HEK293T (cell line): ENCODE results near the gene PTBP1.
A peak's percentile ranks its signal among the peaks of the same experiment; 100 is the strongest.
"Not testable (repeated sequence)": the region's sequence is repeated elsewhere in the genome, so short reads cannot be mapped to it uniquely, and the experiment has no call there.

Experiments used
- CTCF ChIA-PET: fragments of 350-600 bp; formaldehyde crosslinking; extraction: SDS; loops from one replicate; lab custom pipeline; 2021; ENCODE audit warnings: antibody characterized with exemption, inconsistent platforms; lab: Yijun Ruan, JAX
- POLR2A ChIA-PET: fragments of 350-600 bp; formaldehyde crosslinking; extraction: SDS; loops from one replicate; lab custom pipeline; 2020; ENCODE audit warnings: antibody characterized with exemption, inconsistent platforms; lab: Yijun Ruan, JAX
- DNase-seq: peaks from one replicate; pipeline ENCODE4 v3.0.0; 2012; ENCODE audit warnings: mixed read lengths; ENCODE audit errors: extremely low spot score
- ARNT ChIP-seq: fragments of 450-650 bp; IDR thresholded peaks from 2 replicates; pipeline ENCODE4 v1.6.1; 2017; ENCODE audit warnings: mild to moderate bottlenecking
- BHLHE40 ChIP-seq: fragments of 450-650 bp; IDR thresholded peaks from 2 replicates; pipeline ENCODE4 v1.6.1; 2016; ENCODE audit warnings: mild to moderate bottlenecking, moderate library complexity, borderline replicate concordance
- CTBP1 ChIP-seq: fragments of 450-650 bp; IDR thresholded peaks from 2 replicates; pipeline ENCODE4 v1.6.1; 2016; ENCODE audit warnings: borderline replicate concordance
- ELF4 ChIP-seq: fragments of 450-650 bp; IDR thresholded peaks from 2 replicates; pipeline ENCODE4 v1.6.1; 2017; ENCODE audit warnings: antibody characterized with exemption
- FOXA1 ChIP-seq: fragments of 450-650 bp; IDR thresholded peaks from 2 replicates; pipeline ENCODE4 v1.6.1; 2016; ENCODE audit warnings: mild to moderate bottlenecking
- FOXK2 ChIP-seq: fragments of 450-650 bp; IDR thresholded peaks from 2 replicates; pipeline ENCODE4 v1.6.1; 2016; ENCODE audit warnings: mild to moderate bottlenecking
- FOXM1 ChIP-seq: fragments of 450-650 bp; IDR thresholded peaks from 2 replicates; pipeline ENCODE4 v1.6.1; 2017; ENCODE audit warnings: mild to moderate bottlenecking, borderline replicate concordance
- HDGF ChIP-seq: fragments of 450-650 bp; IDR thresholded peaks from 2 replicates; pipeline ENCODE4 v1.6.1; 2017; ENCODE audit warnings: antibody characterized with exemption, borderline replicate concordance
- L3MBTL2 ChIP-seq: fragments of 450-650 bp; conservative IDR thresholded peaks from 2 replicates; pipeline ENCODE4 v1.6.1; 2016; ENCODE audit warnings: mild to moderate bottlenecking
- LEF1 ChIP-seq: fragments of 450-650 bp; IDR thresholded peaks from 2 replicates; pipeline ENCODE4 v1.6.1; 2017; ENCODE audit warnings: mild to moderate bottlenecking, borderline replicate concordance
- NFRKB ChIP-seq: fragments of 450-650 bp; IDR thresholded peaks from 2 replicates; pipeline ENCODE4 v1.6.1; 2016; ENCODE audit warnings: mild to moderate bottlenecking, moderate library complexity
- PKNOX1 ChIP-seq: fragments of 450-650 bp; IDR thresholded peaks from 2 replicates; pipeline ENCODE4 v1.6.1; 2016
- SP1 ChIP-seq: fragments of 450-650 bp; IDR thresholded peaks from 2 replicates; pipeline ENCODE4 v1.6.1; 2017
- SUZ12 ChIP-seq: fragments of 450-650 bp; IDR thresholded peaks from 2 replicates; pipeline ENCODE4 v1.6.1; 2016; ENCODE audit warnings: mild to moderate bottlenecking
- TARDBP ChIP-seq: fragments of 450-650 bp; IDR thresholded peaks from 2 replicates; pipeline ENCODE4 v1.6.1; 2016
- ZNF384 ChIP-seq: fragments of 450-650 bp; IDR thresholded peaks from 2 replicates; pipeline ENCODE4 v1.6.1; 2016

Gene PTBP1

GRCh38 chr19:853614-854220 lies 56.5 kb downstream of the PTBP1 start:
- DNase-seq, POLR2A ChIA-PET, CTCF ChIA-PET: not testable (repeated sequence)
- peak; percentile 42; the same call in 1 of the 2 replicates for TF ChIP-seq PKNOX1

DNA sequence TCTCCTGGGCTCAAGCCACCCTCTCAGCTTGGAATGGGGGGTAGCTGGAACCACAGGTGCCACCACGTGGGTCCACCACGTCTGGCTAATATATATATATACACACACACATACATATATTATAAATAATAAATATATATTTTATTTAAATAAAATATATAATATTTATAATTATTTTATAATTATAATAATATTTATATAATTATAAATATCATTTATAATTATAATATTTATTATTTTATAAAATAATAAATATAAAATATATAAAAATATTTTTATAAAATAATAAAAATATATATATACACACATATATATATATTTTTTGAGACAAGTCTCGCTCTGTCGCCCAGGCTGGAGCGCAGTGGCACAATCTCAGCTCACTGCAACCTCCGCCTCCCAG lies 57.3 kb downstream of the PTBP1 start:
- POLR2A ChIA-PET = no interaction called here
- no peak for TF ChIP-seq ZNF384
- TF ChIP-seq L3MBTL2 = no peak
- TF ChIP-seq SUZ12 = no peak
- no peak for TF ChIP-seq PKNOX1
- TF ChIP-seq HDGF = no peak
- no peak for TF ChIP-seq FOXA1
- TF ChIP-seq ARNT = no peak
- TF ChIP-seq NFRKB = no peak
- TF ChIP-seq CTBP1 = no peak
- TF ChIP-seq BHLHE40 = no peak
- TF ChIP-seq FOXK2 = no peak
- TF ChIP-seq FOXM1 = no peak
- no peak for TF ChIP-seq ELF4
- no peak for TF ChIP-seq LEF1
- TF ChIP-seq TARDBP = no peak
- no peak for TF ChIP-seq SP1
- CTCF ChIA-PET = no interaction called here
- no peak for DNase-seq

GRCh38 chr19:855142-855541 lies 57.9 kb downstream of the PTBP1 start:
- ChIA-PET POLR2A (no interaction called here), CTCF (no interaction called here)
- TF ChIP-seq ELF4 (no peak), ARNT (no peak), BHLHE40 (no peak), TARDBP (no peak), L3MBTL2 (no peak), SUZ12 (no peak), HDGF (no peak), SP1 (no peak), FOXM1 (no peak), PKNOX1 (no peak), ZNF384 (no peak), CTBP1 (no peak), FOXA1 (no peak), NFRKB (no peak), LEF1 (no peak), FOXK2 (no peak)
- DNase-seq = no peak

DNA sequence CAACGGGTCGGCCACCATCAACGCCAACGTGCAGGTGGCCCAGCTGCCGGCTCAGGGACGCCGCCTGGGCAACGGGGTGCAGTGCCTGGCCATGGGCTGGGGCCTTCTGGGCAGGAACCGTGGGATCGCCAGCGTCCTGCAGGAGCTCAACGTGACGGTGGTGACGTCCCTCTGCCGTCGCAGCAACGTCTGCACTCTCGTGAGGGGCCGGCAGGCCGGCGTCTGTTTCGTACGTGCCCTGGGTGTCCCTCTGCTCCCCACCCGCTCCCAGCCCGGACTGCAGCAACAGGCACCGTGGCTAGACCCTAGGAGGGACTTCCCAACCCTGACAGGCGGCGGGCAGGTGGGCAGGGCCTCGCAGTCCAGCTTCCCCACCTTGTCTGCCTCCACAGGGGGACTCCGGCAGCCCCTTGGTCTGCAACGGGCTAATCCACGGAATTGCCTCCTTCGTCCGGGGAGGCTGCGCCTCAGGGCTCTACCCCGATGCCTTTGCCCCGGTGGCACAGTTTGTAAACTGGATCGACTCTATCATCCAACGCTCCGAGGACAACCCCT lies 58.4 kb downstream of the PTBP1 start:
- CTCF ChIA-PET = interaction anchor here (0.8 to 1.1 kb wide), 2 partner anchors 37 to 86 kb away, joined by 3 read pairs; partner anchors contain the start of gene MED16
- POLR2A ChIA-PET = no interaction called here
- DNase-seq = no peak
- TF ChIP-seq HDGF (no peak), BHLHE40 (no peak), FOXA1 (no peak), L3MBTL2 (no peak), LEF1 (no peak), TARDBP (no peak), CTBP1 (no peak)

DNA sequence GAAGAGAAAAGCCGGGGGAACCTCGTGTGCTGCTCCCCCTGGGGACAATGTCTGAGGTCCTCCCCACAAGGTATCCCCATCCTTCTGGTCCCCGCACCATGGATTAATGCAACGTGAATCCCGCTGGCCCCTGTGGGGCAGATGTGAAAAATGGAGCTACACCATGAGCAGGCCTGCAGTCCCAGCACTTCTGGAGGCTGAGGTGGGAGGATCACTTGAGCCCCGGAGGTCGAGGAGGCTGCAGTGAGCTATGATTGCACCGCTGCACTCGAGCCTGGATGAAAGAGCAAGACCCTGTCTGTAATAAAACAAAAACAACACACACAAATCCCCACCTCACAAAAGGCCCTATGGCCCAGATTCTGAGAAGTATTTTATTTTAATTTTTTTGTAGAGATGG lies 61.0 kb downstream of the PTBP1 start:
- no peak for TF ChIP-seq NFRKB
- POLR2A ChIA-PET = interaction anchor here (0.8 kb wide), 1 partner anchor 411 kb away, joined by 3 read pairs; the partner anchor contains the start of gene CIRBP
- CTCF ChIA-PET = interaction anchor here (1.8 kb wide), 1 partner anchor 9 kb away, joined by 5 read pairs; no protein-coding TSS in a partner anchor
- no peak for DNase-seq

DNA sequence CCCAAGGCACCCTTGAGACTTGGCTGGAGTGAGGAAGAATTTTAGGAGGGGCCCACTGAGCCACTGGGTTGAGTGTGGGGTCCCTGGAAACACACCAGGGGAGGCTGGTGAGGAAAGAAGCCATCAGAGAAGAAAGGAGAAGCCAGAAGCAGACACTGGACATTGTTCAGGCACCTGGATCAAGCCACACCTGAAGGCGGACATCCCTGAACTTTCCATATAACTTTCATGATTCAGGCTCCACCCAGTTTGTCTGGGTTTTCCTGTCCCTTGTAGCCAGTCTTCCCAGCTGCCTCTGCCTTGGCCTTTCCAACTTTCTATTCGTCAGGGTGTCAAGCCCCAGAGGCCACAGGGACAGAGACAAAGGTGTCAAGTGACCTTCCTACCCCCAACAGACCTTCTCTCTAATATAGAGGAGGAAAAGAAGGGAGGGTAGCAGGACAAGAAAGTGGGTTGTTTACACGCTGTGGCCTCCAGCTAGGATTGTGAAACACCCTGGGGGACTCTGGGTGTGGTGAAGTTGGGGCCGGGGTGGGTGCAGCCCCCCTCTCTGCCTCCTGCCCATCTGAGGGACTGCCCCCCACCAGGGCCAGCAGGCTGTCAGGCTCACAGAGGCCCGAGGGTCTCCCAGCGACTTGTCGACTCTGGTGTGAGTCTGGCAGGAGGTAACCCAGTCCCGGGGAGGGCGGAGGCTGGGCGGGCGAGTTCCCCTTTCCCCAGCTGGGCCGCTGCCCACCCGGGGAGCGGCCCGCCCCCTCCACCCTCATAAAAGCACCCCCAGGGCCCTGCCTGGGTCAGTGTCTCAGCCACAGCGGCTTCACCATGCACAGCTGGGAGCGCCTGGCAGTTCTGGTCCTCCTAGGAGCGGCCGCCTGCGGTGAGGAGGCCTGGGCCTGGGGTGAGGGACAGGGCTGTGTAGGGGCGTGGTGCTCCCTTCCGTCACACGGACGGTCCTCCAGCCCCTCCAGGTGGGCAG lies 61.9 kb downstream of the PTBP1 start, which contains the start of gene CFD:
TSS of gene CFD (plus strand) at position 797 of the 976 bp plus-strand sequence. CDS start at position 823, 26 bp downstream.
- POLR2A ChIA-PET = interaction anchor here (0.8 kb wide), 1 partner anchor 410 kb away, joined by 3 read pairs; the partner anchor contains the start of gene CIRBP
- TF ChIP-seq SP1 (no peak), SUZ12 (no peak), ARNT (no peak), FOXK2 (no peak), HDGF (no peak), LEF1 (no peak), L3MBTL2 (no peak), ZNF384 (no peak), FOXA1 (no peak), CTBP1 (no peak), TARDBP (no peak), BHLHE40 (no peak), ELF4 (no peak), FOXM1 (no peak), NFRKB (no peak), PKNOX1 (no peak)
- CTCF ChIA-PET = interaction anchor here (0.6 to 1.8 kb wide), 2 partner anchors 10 to 71 kb away, joined by 3 to 5 read pairs; no protein-coding TSS in a partner anchor
- no peak for DNase-seq
